ENCODE measurements around the gene CORO6. TPM values are rescaled to one million over a fixed set of nuclear protein-coding genes. Genes with fewer than 3 reads are reported as not detected.

Gene CORO6
- total RNA-seq, 1 donor from 2014 or later = 7.1 TPM

- H3K9me3 Mint-ChIP-seq (ENCODE audit: unreplicated experiment) = no peaks in the 10 kb centered on the region
- H3K27me3 Mint-ChIP-seq (ENCODE audit: unreplicated experiment) = no peaks in the 10 kb centered on the region
- no peak overlapping the region for H3K4me3 Mint-ChIP-seq (ENCODE audit: unreplicated experiment)
- H3K27ac Mint-ChIP-seq (ENCODE audit: unreplicated experiment) = no peak overlapping the region
- peaks cover 2% of the 10 kb centered on the region for H3K36me3 Mint-ChIP-seq (ENCODE audit: unreplicated experiment)
- H3K4me1 Mint-ChIP-seq (ENCODE audit: unreplicated experiment) = peaks cover 23% of the 10 kb centered on the region
- no peak for DNase-seq (ENCODE audit: extremely low spot score, unreplicated experiment)
- TF ChIP-seq CTCF (IDR thresholded peaks at IDR 0.05) = peak; percentile 73
Observed at GRCh38 chr17:29617481-29618271, 5.0 kb downstream of the CORO6 start.

GRCh38 chr17:29617125-29617480, 5.6 kb downstream of the CORO6 start:
- Mint-ChIP-seq H3K4me1 (ENCODE audit: unreplicated experiment) (peaks cover 21% of the 10 kb centered on the region), H3K4me3 (ENCODE audit: unreplicated experiment) (no peak overlapping the region), H3K36me3 (ENCODE audit: unreplicated experiment) (peaks cover 2% of the 10 kb centered on the region), H3K27ac (ENCODE audit: unreplicated experiment) (no peak overlapping the region), H3K27me3 (ENCODE audit: unreplicated experiment) (no peaks in the 10 kb centered on the region), H3K9me3 (ENCODE audit: unreplicated experiment) (no peaks in the 10 kb centered on the region)
- DNase-seq (ENCODE audit: extremely low spot score, unreplicated experiment) = no peak
- TF ChIP-seq CTCF (IDR thresholded peaks at IDR 0.05) = peak; percentile 47

- H3K36me3 Mint-ChIP-seq (ENCODE audit: unreplicated experiment) = peaks cover 2% of the 10 kb centered on the region
- DNase-seq (ENCODE audit: extremely low spot score, unreplicated experiment) = no peak
- H3K4me3 Mint-ChIP-seq (ENCODE audit: unreplicated experiment) = peak overlapping the region; percentile 75
- H3K27me3 Mint-ChIP-seq (ENCODE audit: unreplicated experiment) = no peaks in the 10 kb centered on the region
- no peak for TF ChIP-seq CTCF (IDR thresholded peaks at IDR 0.05)
- no peaks in the 10 kb centered on the region for H3K9me3 Mint-ChIP-seq (ENCODE audit: unreplicated experiment)
- H3K27ac Mint-ChIP-seq (ENCODE audit: unreplicated experiment) = no peak overlapping the region
- H3K4me1 Mint-ChIP-seq (ENCODE audit: unreplicated experiment) = peaks cover 17% of the 10 kb centered on the region
Observed at GRCh38 chr17:29616300-29617048, 6.2 kb downstream of the CORO6 start.

GRCh38 chr17:29615492-29616299, 7.0 kb downstream of the CORO6 start:
- H3K4me3 Mint-ChIP-seq (ENCODE audit: unreplicated experiment) = peak overlapping the region; percentile 75
- no peaks in the 10 kb centered on the region for H3K27me3 Mint-ChIP-seq (ENCODE audit: unreplicated experiment)
- H3K9me3 Mint-ChIP-seq (ENCODE audit: unreplicated experiment) = no peaks in the 10 kb centered on the region
- no peak for DNase-seq (ENCODE audit: extremely low spot score, unreplicated experiment)
- peaks cover 2% of the 10 kb centered on the region for H3K36me3 Mint-ChIP-seq (ENCODE audit: unreplicated experiment)
- peaks cover 17% of the 10 kb centered on the region for H3K4me1 Mint-ChIP-seq (ENCODE audit: unreplicated experiment)
- H3K27ac Mint-ChIP-seq (ENCODE audit: unreplicated experiment) = no peak overlapping the region
- TF ChIP-seq CTCF (IDR thresholded peaks at IDR 0.05) = no peak

Measured in osteocyte (in vitro differentiated cells).